Endometrial microvascular endothelial cells (primary cell): ENCODE results near the gene PARD3. TPM values are rescaled to one million over a fixed set of nuclear protein-coding genes. Genes with fewer than 3 reads are reported as not detected.

Experiments
- in situ Hi-C: cut with HindIII; loops from 2 replicates; pipeline ENCODE4 v1.10.0; 2017; ENCODE audit warnings: low sequenced_read_pairs, low pct_unique_long_range_greater_than_20kb; ENCODE audit errors: inconsistent ontology term
- total RNA-seq: library from RNA; depleted of rRNA; stranded (reverse); fragments of >200 nt; gene quantifications from one replicate; pipeline ENCODE4 v1.2.3, GENCODE V29; 2015; ENCODE audit errors: inconsistent ontology term

Gene PARD3
- total RNA-seq, 1 donor from 2014 or later: 21.5 TPM

GRCh38 chr10:34523017-34523767 is 291.9 kb downstream of the PARD3 start:
- in situ Hi-C loops: no loop called here

GRCh38 chr10:34522546-34522945 is 292.6 kb downstream of the PARD3 start:
- in situ Hi-C loops: no loop called here

GRCh38 chr10:34520510-34520909 is 294.6 kb downstream of the PARD3 start:
- in situ Hi-C loops: no loop called here

GRCh38 chr10:34520084-34520483 is 295.0 kb downstream of the PARD3 start:
- in situ Hi-C loops: no loop called here

GRCh38 chr10:34514290-34514689 is 300.8 kb downstream of the PARD3 start:
- in situ Hi-C loops: no loop called here

GRCh38 chr10:34513636-34514035 is 301.5 kb downstream of the PARD3 start:
- in situ Hi-C loops: no loop called here

GRCh38 chr10:34507217-34507616 is 307.9 kb downstream of the PARD3 start:
- in situ Hi-C loops: no loop called here

- in situ Hi-C loops: no loop called here
These were observed 308.3 kb downstream of the PARD3 start for GRCh38 chr10:34506786-34507185.

GRCh38 chr10:34505338-34505737 is 309.8 kb downstream of the PARD3 start:
- in situ Hi-C loops: no loop called here

- in situ Hi-C loops: no loop called here
These were observed 310.6 kb downstream of the PARD3 start for GRCh38 chr10:34504534-34504933.

- in situ Hi-C loops: no loop called here
These were observed 311.4 kb downstream of the PARD3 start for GRCh38 chr10:34503704-34504103.

GRCh38 chr10:34499612-34500279 is 315.4 kb downstream of the PARD3 start:
- in situ Hi-C loops: no loop called here

GRCh38 chr10:34498821-34499220 is 316.3 kb downstream of the PARD3 start:
- in situ Hi-C loops: no loop called here

GRCh38 chr10:34495938-34496337 is 319.2 kb downstream of the PARD3 start:
- in situ Hi-C loops: no loop called here

- in situ Hi-C loops: no loop called here
These were observed 321.1 kb downstream of the PARD3 start for GRCh38 chr10:34494012-34494411.

GRCh38 chr10:34492081-34492480 is 323.0 kb downstream of the PARD3 start:
- in situ Hi-C loops: no loop called here

GRCh38 chr10:34491678-34492077 is 323.4 kb downstream of the PARD3 start:
- in situ Hi-C loops: no loop called here

GRCh38 chr10:34489973-34490745 is 324.9 kb downstream of the PARD3 start:
- in situ Hi-C loops: no loop called here

GRCh38 chr10:34489411-34489810 is 325.7 kb downstream of the PARD3 start:
- in situ Hi-C loops: no loop called here
